ENCODE data around the gene FSTL4.

DNA sequence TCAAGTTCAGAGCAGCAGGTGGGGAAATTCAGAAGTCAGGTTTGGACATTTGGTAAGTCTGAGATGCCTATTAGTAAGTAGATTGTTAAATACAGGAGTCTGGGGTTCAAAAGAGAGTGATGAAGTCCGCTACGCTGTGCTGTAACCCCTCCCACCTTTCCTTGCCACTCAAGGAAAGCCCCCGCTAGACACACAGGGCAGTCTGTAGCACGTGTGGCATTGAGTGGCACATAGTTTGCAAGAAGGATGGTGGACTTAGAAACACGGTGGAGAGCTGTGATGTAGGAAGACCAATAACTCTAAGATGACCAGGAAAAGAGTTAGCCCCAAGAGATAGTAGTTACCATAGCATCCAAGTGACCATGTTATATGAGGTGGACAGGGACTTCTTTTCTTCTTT, 44.7 kb upstream of the FSTL4 start:
- TF ChIP-seq, protein P1, sequence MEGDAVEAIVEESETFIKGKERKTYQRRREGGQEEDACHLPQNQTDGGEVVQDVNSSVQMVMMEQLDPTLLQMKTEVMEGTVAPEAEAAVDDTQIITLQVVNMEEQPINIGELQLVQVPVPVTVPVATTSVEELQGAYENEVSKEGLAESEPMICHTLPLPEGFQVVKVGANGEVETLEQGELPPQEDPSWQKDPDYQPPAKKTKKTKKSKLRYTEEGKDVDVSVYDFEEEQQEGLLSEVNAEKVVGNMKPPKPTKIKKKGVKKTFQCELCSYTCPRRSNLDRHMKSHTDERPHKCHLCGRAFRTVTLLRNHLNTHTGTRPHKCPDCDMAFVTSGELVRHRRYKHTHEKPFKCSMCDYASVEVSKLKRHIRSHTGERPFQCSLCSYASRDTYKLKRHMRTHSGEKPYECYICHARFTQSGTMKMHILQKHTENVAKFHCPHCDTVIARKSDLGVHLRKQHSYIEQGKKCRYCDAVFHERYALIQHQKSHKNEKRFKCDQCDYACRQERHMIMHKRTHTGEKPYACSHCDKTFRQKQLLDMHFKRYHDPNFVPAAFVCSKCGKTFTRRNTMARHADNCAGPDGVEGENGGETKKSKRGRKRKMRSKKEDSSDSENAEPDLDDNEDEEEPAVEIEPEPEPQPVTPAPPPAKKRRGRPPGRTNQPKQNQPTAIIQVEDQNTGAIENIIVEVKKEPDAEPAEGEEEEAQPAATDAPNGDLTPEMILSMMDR (IDR thresholded peaks at IDR 0.05), result no peak
- TF ChIP-seq POLR2A (IDR thresholded peaks at IDR 0.05), result no peak
- no peak for TF ChIP-seq POLR2AphosphoS5 (IDR thresholded peaks at IDR 0.05)

Measured in prostate gland (tissue), 2 donors.